ENCODE data around the gene PCDHGA11. TPM values are rescaled to one million over a fixed set of nuclear protein-coding genes. Genes with fewer than 3 reads are reported as not detected.
"Not testable (repeated sequence)": the region's sequence is repeated elsewhere in the genome, so short reads cannot be mapped to it uniquely, and the experiment has no call there.

The PCDHGA11 gene
- total RNA-seq, 1 donor from 2014 or later, result 2.6 TPM

- Histone ChIP-seq H3K36me3 (no peaks in the 10 kb centered on the region), H3K27ac (no peak overlapping the region), H3K27me3 (peaks cover 14% of the 10 kb centered on the region), H3K4me1 (no peaks in the 10 kb centered on the region), H3K9me3 (peaks cover 18% of the 10 kb centered on the region), H3K4me3 (no peak overlapping the region)
- DNase-seq (no peak), ATAC-seq (no peak)
- intact Hi-C loops (cut with DNase I), result no loop called here
- TF ChIP-seq CTCF (IDR thresholded peaks at IDR 0.05), result no peak
Observed at GRCh38 chr5:141398608-141399007, 22.2 kb upstream of the PCDHGA11 start.

- intact Hi-C loops (cut with DNase I), result no loop called here
- TF ChIP-seq CTCF (IDR thresholded peaks at IDR 0.05), result no peak
- H3K27ac ChIP-seq, result no peak overlapping the region
- H3K9me3 ChIP-seq, result peaks cover 17% of the 10 kb centered on the region
- DNase-seq (no peak), ATAC-seq (no peak)
- peaks cover 7% of the 10 kb centered on the region for H3K27me3 ChIP-seq
- H3K4me1 ChIP-seq, result no peaks in the 10 kb centered on the region
- H3K4me3 ChIP-seq, result no peak overlapping the region
- no peaks in the 10 kb centered on the region for H3K36me3 ChIP-seq
Observed at GRCh38 chr5:141399555-141400258, 21.1 kb upstream of the PCDHGA11 start.

- DNase-seq (no peak), ATAC-seq (peak; percentile 64)
- peaks cover 22% of the 10 kb centered on the region for H3K9me3 ChIP-seq
- no peaks in the 10 kb centered on the region for H3K4me1 ChIP-seq
- H3K27me3 ChIP-seq, result peaks cover 7% of the 10 kb centered on the region
- no peak within 1 kb of the TSS for H3K27ac ChIP-seq
- intact Hi-C loops (cut with DNase I), result no loop called here
- no peaks in the 10 kb centered on the region for H3K36me3 ChIP-seq
- peak within 1 kb of the TSS; percentile 25 for H3K4me3 ChIP-seq
- TF ChIP-seq CTCF (IDR thresholded peaks at IDR 0.05), result peak; percentile 41
Observed at GRCh38 chr5:141402553-141403243, 18.2 kb upstream of the PCDHGA11 start, which contains the start of gene PCDHGA9. Gene PCDHGA9, plus strand, starts transcription at chr5:141402778. Its CDS starts 175 bp downstream, at chr5:141402953.

GRCh38 chr5:141403387-141403786 lies 17.5 kb upstream of the PCDHGA11 start:
- Histone ChIP-seq H3K36me3 (no peaks in the 10 kb centered on the region), H3K27ac (no peak overlapping the region), H3K9me3 (peaks cover 25% of the 10 kb centered on the region), H3K27me3 (peaks cover 7% of the 10 kb centered on the region), H3K4me3 (peak overlapping the region; percentile 25), H3K4me1 (no peaks in the 10 kb centered on the region)
- intact Hi-C loops (cut with DNase I), result no loop called here
- no peak for TF ChIP-seq CTCF (IDR thresholded peaks at IDR 0.05)
- ATAC-seq (no peak), DNase-seq (no peak)

- TF ChIP-seq CTCF (IDR thresholded peaks at IDR 0.05), result peak; percentile 60
- peaks cover 11% of the 10 kb centered on the region for H3K27me3 ChIP-seq
- H3K9me3 ChIP-seq, result peaks cover 40% of the 10 kb centered on the region
- H3K4me1 ChIP-seq; H3K27ac ChIP-seq; H3K36me3 ChIP-seq; intact Hi-C loops (cut with DNase I): not testable (repeated sequence)
- DNase-seq (peak; percentile 80), ATAC-seq (peak; percentile 95)
- peak within 1 kb of the TSS; percentile 42 for H3K4me3 ChIP-seq
Observed at GRCh38 chr5:141407790-141408505, 12.9 kb upstream of the PCDHGA11 start, which contains the start of gene PCDHGB6. Gene PCDHGB6, plus strand, starts transcription at chr5:141408021. Its CDS starts 182 bp downstream, at chr5:141408203.

All from upper lobe of right lung (tissue), 1 donor.